Parathyroid adenoma (tissue), 2 donors: ENCODE measurements around the gene PCDHGB3.
A peak's percentile ranks its signal among the peaks of the same experiment; 100 is the strongest.
"Not testable (repeated sequence)": the region's sequence is repeated elsewhere in the genome, so short reads cannot be mapped to it uniquely, and the experiment has no call there.

Source experiments
- H2AFZ ChIP-seq: fragments of 300-600 bp; sonication (generic); one replicate; pipeline ENCODE4 v1.7.0; 2017; ENCODE audit warnings: antibody characterized with exemption, mild to moderate bottlenecking
- H3K27ac ChIP-seq: fragments of 300-600 bp; sonication (generic); one replicate; pipeline ENCODE4 v1.7.0; 2017
- H3K27me3 ChIP-seq: fragments of 300-600 bp; sonication (generic); one replicate; pipeline ENCODE4 v1.7.0; 2017; ENCODE audit warnings: low read length; ENCODE audit not compliant: control insufficient read depth, insufficient read depth
- H3K36me3 ChIP-seq: fragments of 300-600 bp; sonication (generic); one replicate; pipeline ENCODE4 v1.7.0; 2017; ENCODE audit warnings: low read length; ENCODE audit not compliant: control insufficient read depth, insufficient read depth
- H3K4me1 ChIP-seq: fragments of 300-600 bp; sonication (generic); one replicate; pipeline ENCODE4 v1.7.0; 2017; ENCODE audit warnings: control low read depth
- H3K4me2 ChIP-seq: fragments of 300-600 bp; sonication (generic); one replicate; pipeline ENCODE4 v1.7.0; 2017; ENCODE audit warnings: low read length
- H3K4me3 ChIP-seq: fragments of 300-600 bp; sonication (generic); one replicate; pipeline ENCODE4 v1.7.0; 2017; ENCODE audit warnings: low read depth, low read length
- H3K79me2 ChIP-seq: fragments of 300-600 bp; sonication (generic); one replicate; pipeline ENCODE4 v1.7.0; 2017; ENCODE audit warnings: control low read depth
- H3K9ac ChIP-seq: fragments of 300-600 bp; sonication (generic); one replicate; pipeline ENCODE4 v1.7.0; 2017; ENCODE audit warnings: mild to moderate bottlenecking
- H3K9me3 ChIP-seq: fragments of 300-600 bp; sonication (generic); one replicate; pipeline ENCODE4 v1.7.0; 2017; ENCODE audit warnings: low read length; ENCODE audit not compliant: control insufficient read depth
- CTCF ChIP-seq: fragments of 300-600 bp; sonication (generic); IDR thresholded peaks from one replicate; pipeline ENCODE4 v1.7.0; 2017; ENCODE audit warnings: antibody characterized with exemption, mild to moderate bottlenecking
- donor health status: primary hyperparathyroidism.

Gene PCDHGB3

GRCh38 chr5:141412854-141413539, 43.0 kb downstream of the PCDHGB3 start, which contains the start of gene PCDHGA10:
Gene PCDHGA10 (plus strand): TSS chr5:141412987. CDS start chr5:141413176, 189 bp downstream.
- Histone ChIP-seq H3K27ac (peak within 1 kb of the TSS; percentile 33), H3K9ac (no peak within 1 kb of the TSS)

GRCh38 chr5:141413540-141414069, 43.6 kb downstream of the PCDHGB3 start:
- H3K4me1 ChIP-seq, result no peaks in the 10 kb centered on the region
- peaks cover 10% of the 10 kb centered on the region for H3K9me3 ChIP-seq
- no peak overlapping the region for H2AFZ ChIP-seq
- peaks cover 7% of the 10 kb centered on the region for H3K36me3 ChIP-seq
- TF ChIP-seq CTCF, result no peak
- no peak overlapping the region for H3K4me2 ChIP-seq
- H3K9ac ChIP-seq, result no peak overlapping the region
- H3K79me2 ChIP-seq, result no peaks in the 10 kb centered on the region
- H3K27ac ChIP-seq, result no peak overlapping the region
- no peaks in the 10 kb centered on the region for H3K27me3 ChIP-seq
- peak overlapping the region; percentile 48 for H3K4me3 ChIP-seq

More at GRCh38 chr5:141412854-141413539, 43.0 kb downstream of the PCDHGB3 start, which contains the start of gene PCDHGA10:
- H2AFZ ChIP-seq, result no peak within 1 kb of the TSS
- no peaks in the 10 kb centered on the region for H3K27me3 ChIP-seq
- peaks cover 6% of the 10 kb centered on the region for H3K9me3 ChIP-seq
- no peak for TF ChIP-seq CTCF
- peak within 1 kb of the TSS; percentile 28 for H3K4me2 ChIP-seq
- H3K4me3 ChIP-seq, result peak within 1 kb of the TSS; percentile 48
- no peaks in the 10 kb centered on the region for H3K79me2 ChIP-seq
- peaks cover 5% of the 10 kb centered on the region for H3K36me3 ChIP-seq
- no peaks in the 10 kb centered on the region for H3K4me1 ChIP-seq

- not testable (repeated sequence) for H3K79me2 ChIP-seq, H3K36me3 ChIP-seq, H3K27me3 ChIP-seq, H3K27ac ChIP-seq, H2AFZ ChIP-seq, H3K4me1 ChIP-seq, H3K9ac ChIP-seq, H3K9me3 ChIP-seq, H3K4me3 ChIP-seq, H3K4me2 ChIP-seq
These were observed 44.7 kb downstream of the PCDHGB3 start for GRCh38 chr5:141414548-141415274.

- H3K79me2 ChIP-seq, H3K4me1 ChIP-seq, H3K4me2 ChIP-seq, H3K27ac ChIP-seq, H3K27me3 ChIP-seq, H3K9ac ChIP-seq, H2AFZ ChIP-seq, H3K9me3 ChIP-seq, H3K4me3 ChIP-seq: not testable (repeated sequence)
- H3K36me3 ChIP-seq, result peaks cover 11% of the 10 kb centered on the region
These were observed 45.2 kb downstream of the PCDHGB3 start for GRCh38 chr5:141415275-141415618.

- not testable (repeated sequence) for H3K27me3 ChIP-seq
These were observed 47.6 kb downstream of the PCDHGB3 start, which contains the start of gene PCDHGB7 for GRCh38 chr5:141417494-141418172. Gene PCDHGB7 (plus strand): TSS chr5:141417677. CDS start chr5:141417860, 183 bp downstream.

More at GRCh38 chr5:141417494-141418172, 47.6 kb downstream of the PCDHGB3 start, which contains the start of gene PCDHGB7:
- H3K4me1 ChIP-seq, H3K79me2 ChIP-seq, H3K9ac ChIP-seq: not testable (repeated sequence)
- H3K4me2 ChIP-seq, result peak within 1 kb of the TSS; percentile 44
- H3K27ac ChIP-seq, result peak within 1 kb of the TSS; percentile 63
- H2AFZ ChIP-seq, result peak within 1 kb of the TSS; percentile 57
- peak within 1 kb of the TSS; percentile 49 for H3K4me3 ChIP-seq
- TF ChIP-seq CTCF, result peak; percentile 60
- H3K9me3 ChIP-seq, result peaks cover 11% of the 10 kb centered on the region
- H3K36me3 ChIP-seq, result peaks cover 18% of the 10 kb centered on the region
